ENCODE measurements around the gene DDX25.
"Not testable (repeated sequence)": the region's sequence is repeated elsewhere in the genome, so short reads cannot be mapped to it uniquely, and the experiment has no call there.

The DDX25 gene

GRCh38 chr11:125903711-125904659, at the start of gene DDX25:
DDX25 (plus strand) TSS chr11:125904508; CDS start chr11:125904518, 10 bp downstream.
- DNase-seq (ENCODE audit: low read depth) = no peak
- TF ChIP-seq CTCF (conservative IDR thresholded peaks at IDR 0.05; ENCODE audit: low read depth, low read length) = no peak
- peak within 1 kb of the TSS; percentile 70 for H3K4me3 ChIP-seq (ENCODE audit: low read length)

GRCh38 chr11:125857670-125858069, 46.6 kb upstream of the DDX25 start:
- not testable (repeated sequence) for DNase-seq (ENCODE audit: low read depth)

GRCh38 chr11:125862786-125863185, 41.5 kb upstream of the DDX25 start:
- DNase-seq (ENCODE audit: low read depth); H3K4me3 ChIP-seq (ENCODE audit: low read length): not testable (repeated sequence)

More at GRCh38 chr11:125857670-125858069, 46.6 kb upstream of the DDX25 start:
- H3K4me3 ChIP-seq (ENCODE audit: low read length) = not testable (repeated sequence)

- not testable (repeated sequence) for DNase-seq (ENCODE audit: low read depth)
These were observed 39.0 kb upstream of the DDX25 start for GRCh38 chr11:125865354-125865753.

GRCh38 chr11:125869521-125869920, 34.8 kb upstream of the DDX25 start:
- H3K4me3 ChIP-seq (ENCODE audit: low read length) = no peak overlapping the region
- TF ChIP-seq CTCF (conservative IDR thresholded peaks at IDR 0.05; ENCODE audit: low read depth, low read length) = no peak
- DNase-seq (ENCODE audit: low read depth) = no peak

More at GRCh38 chr11:125865354-125865753, 39.0 kb upstream of the DDX25 start:
- H3K4me3 ChIP-seq (ENCODE audit: low read length) = not testable (repeated sequence)

GRCh38 chr11:125871391-125872137, 32.7 kb upstream of the DDX25 start:
- DNase-seq (ENCODE audit: low read depth) = peak; percentile 2
- peak; percentile 76 for TF ChIP-seq CTCF (conservative IDR thresholded peaks at IDR 0.05; ENCODE audit: low read depth, low read length)
- no peak overlapping the region for H3K4me3 ChIP-seq (ENCODE audit: low read length)

- no peak overlapping the region for H3K4me3 ChIP-seq (ENCODE audit: low read length)
- DNase-seq (ENCODE audit: low read depth) = no peak
- TF ChIP-seq CTCF (conservative IDR thresholded peaks at IDR 0.05; ENCODE audit: low read depth, low read length) = no peak
These were observed 32.2 kb upstream of the DDX25 start for GRCh38 chr11:125872138-125872491.

GRCh38 chr11:125873881-125874555, 30.3 kb upstream of the DDX25 start:
- DNase-seq (ENCODE audit: low read depth) = no peak
- H3K4me3 ChIP-seq (ENCODE audit: low read length) = no peak overlapping the region
- no peak for TF ChIP-seq CTCF (conservative IDR thresholded peaks at IDR 0.05; ENCODE audit: low read depth, low read length)
